Right atrium auricular region (tissue), 2 donors: ENCODE measurements around the gene PBX4. TPM values are rescaled to one million over a fixed set of nuclear protein-coding genes. Genes with fewer than 3 reads are reported as not detected.

Source experiments
- DNase-seq: peaks from one replicate; pipeline ENCODE4 v3.0.0-alpha.2; 2019; ENCODE audit warnings: low spot score
- H3K27ac ChIP-seq, 2 donors: fragments of 200-600 bp; sonication (generic); 1 replicate in 1 of 2; 2 replicates in 1 of 2; pipeline ENCODE4 v1.5.1; 2016 to 2019
- H3K27me3 ChIP-seq, 2 donors: fragments of 200-600 bp; sonication (generic); one replicate each; pipeline versions ENCODE4 v1.5.1 to v1.6.0; 2017 to 2019
- H3K36me3 ChIP-seq: fragments of 200-600 bp; sonication (generic); one replicate; pipeline ENCODE4 v1.5.1; 2016
- H3K4me1 ChIP-seq, 2 donors: fragments of 200-600 bp; sonication (generic); one replicate each; pipeline versions ENCODE4 v1.5.1 to v1.6.0; 2017 to 2019
- H3K4me3 ChIP-seq, 2 donors: fragments of 200-600 bp; sonication (generic); 1 replicate in 1 of 2; 2 replicates in 1 of 2; pipeline ENCODE4 v1.5.1; 2017 to 2019; ENCODE audit warnings: mild to moderate bottlenecking in 1 of 2, moderate library complexity in 1 of 2
- H3K9me3 ChIP-seq, 2 donors: fragments of 200-600 bp; sonication (generic); one replicate each; pipeline ENCODE4 v1.5.1; 2019
- CTCF ChIP-seq, 2 donors: fragments of 200-600 bp; sonication (generic); IDR thresholded peaks; one replicate each; pipeline ENCODE4 v1.5.1; 2019; ENCODE audit warnings: antibody characterized with exemption in 2 of 2
- total RNA-seq, 2 donors: library from RNA; depleted of rRNA; stranded (reverse); fragments of >200 nt; gene quantifications; one replicate each; pipeline ENCODE4 v1.1.0, GENCODE V29; 2016

Gene PBX4
- total RNA-seq, 2 donors from 2014 or later, result not detected

GRCh38 chr19:19527371-19527656 lies 91.2 kb downstream of the PBX4 start:
- DNase-seq, result no peak
- TF ChIP-seq CTCF (IDR thresholded peaks at IDR 0.05), result no peak
- H3K36me3 ChIP-seq, result peaks cover 33% of the 10 kb centered on the region
- no peak overlapping the region for H3K27ac ChIP-seq
- no peaks in the 10 kb centered on the region for H3K27me3 ChIP-seq
- peaks cover 0 to 35% of the 10 kb centered on the region in 2 donors for H3K4me1 ChIP-seq
- no peak overlapping the region for H3K4me3 ChIP-seq
- H3K9me3 ChIP-seq, result no peaks in the 10 kb centered on the region

GRCh38 chr19:19526581-19527370 lies 91.7 kb downstream of the PBX4 start:
- no peaks in the 10 kb centered on the region for H3K9me3 ChIP-seq
- DNase-seq, result no peak
- no peaks in the 10 kb centered on the region for H3K27me3 ChIP-seq
- H3K4me3 ChIP-seq, result no peak overlapping the region
- peaks cover 33% of the 10 kb centered on the region for H3K36me3 ChIP-seq
- TF ChIP-seq CTCF (IDR thresholded peaks at IDR 0.05), result no peak
- H3K4me1 ChIP-seq, result peaks cover 0 to 30% of the 10 kb centered on the region in 2 donors
- H3K27ac ChIP-seq, result no peak overlapping the region

- DNase-seq, result no peak
- H3K27ac ChIP-seq, result no peak overlapping the region
- no peaks in the 10 kb centered on the region for H3K27me3 ChIP-seq
- no peak for TF ChIP-seq CTCF (IDR thresholded peaks at IDR 0.05)
- no peak overlapping the region for H3K4me3 ChIP-seq
- H3K4me1 ChIP-seq, result peaks cover 0 to 30% of the 10 kb centered on the region in 2 donors
- no peaks in the 10 kb centered on the region for H3K9me3 ChIP-seq
- H3K36me3 ChIP-seq, result peaks cover 33% of the 10 kb centered on the region
Observed at GRCh38 chr19:19525611-19526380, 92.7 kb downstream of the PBX4 start.

GRCh38 chr19:19524053-19524452 lies 94.4 kb downstream of the PBX4 start:
- TF ChIP-seq CTCF (IDR thresholded peaks at IDR 0.05), result no peak
- H3K27me3 ChIP-seq, result no peaks in the 10 kb centered on the region
- DNase-seq, result no peak
- no peaks in the 10 kb centered on the region for H3K9me3 ChIP-seq
- peaks cover 42% of the 10 kb centered on the region for H3K36me3 ChIP-seq
- H3K4me1 ChIP-seq, result peaks cover 0 to 32% of the 10 kb centered on the region in 2 donors
- H3K27ac ChIP-seq, result no peak overlapping the region
- H3K4me3 ChIP-seq, result no peak overlapping the region

- Histone ChIP-seq H3K36me3 (peaks cover 39% of the 10 kb centered on the region), H3K27ac (no peak overlapping the region), H3K9me3 (no peaks in the 10 kb centered on the region), H3K4me1 (peaks cover 0 to 26% of the 10 kb centered on the region in 2 donors), H3K4me3 (no peak overlapping the region), H3K27me3 (no peaks in the 10 kb centered on the region)
- DNase-seq, result no peak
- no peak for TF ChIP-seq CTCF (IDR thresholded peaks at IDR 0.05)
Observed at GRCh38 chr19:19523177-19523576, 95.3 kb downstream of the PBX4 start.
